ENCODE data around the gene PRR7. TPM values are rescaled to one million over a fixed set of nuclear protein-coding genes. Genes with fewer than 3 reads are reported as not detected.

Gene PRR7
- total RNA-seq, 2 experiments from 2014 or later, result 23.3 to 23.5 TPM

DNA sequence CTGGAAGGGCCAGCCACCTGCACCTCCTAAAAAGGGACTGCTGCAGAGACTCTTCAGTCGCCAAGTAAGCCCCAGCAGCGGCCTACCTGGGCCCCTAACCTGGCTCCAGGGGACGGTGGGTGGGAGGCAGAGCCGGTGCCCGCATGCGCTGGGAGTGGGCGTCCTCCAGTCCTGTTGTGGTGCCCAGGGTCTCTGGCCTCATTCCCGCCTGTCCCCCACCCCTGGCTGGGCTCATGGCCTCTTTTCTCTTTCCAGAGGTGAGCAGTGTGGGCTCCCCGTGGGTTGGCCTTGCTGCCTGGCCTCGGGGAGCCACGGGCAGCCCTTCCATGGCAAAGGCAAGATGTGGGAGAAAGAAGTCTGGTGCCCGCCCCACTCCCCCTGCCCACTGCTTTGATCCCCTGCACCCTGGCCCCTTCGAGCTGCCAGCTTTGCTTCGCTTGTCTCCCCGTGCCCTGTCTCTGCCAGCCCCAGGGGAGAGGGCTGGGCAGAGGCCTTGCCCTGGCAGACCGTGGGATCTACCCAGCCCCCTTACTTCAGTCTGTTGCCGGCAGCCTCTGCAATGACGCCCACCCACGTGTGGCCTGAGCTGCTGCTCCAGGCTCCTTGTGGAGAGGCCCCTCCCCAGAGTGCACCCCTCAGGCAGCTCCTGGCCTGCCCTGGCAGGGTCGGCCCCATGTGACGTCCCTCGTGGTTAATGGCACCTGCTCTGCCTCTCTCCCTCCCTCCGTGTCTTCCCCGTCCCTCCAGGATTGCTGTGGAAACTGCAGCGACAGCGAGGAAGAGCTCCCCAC, 5.4 kb upstream of the PRR7 start:
- ChIA-PET CTCF (interaction anchor here (1.3 to 7.7 kb wide), 3 partner anchors 10 to 38 kb away, joined by 5 to 61 read pairs (median 39); no protein-coding TSS in a partner anchor), POLR2A (interaction anchor here (0.7 to 15.3 kb wide), 6 partner anchors 8 to 57 kb away, joined by 3 to 661 read pairs (median 12); partner anchors contain the start of gene GRK6)
- Histone ChIP-seq H3K4me1 (ENCODE audit: insufficient read depth, low read length) (peaks cover 98% of the 10 kb centered on the region), H3K9me3 (ENCODE audit: control insufficient read depth in 1 of 2, insufficient read depth in 1 of 2, low read length in 2 of 2) (no peaks in the 10 kb centered on the region), H3K36me3 (ENCODE audit: insufficient read depth, low read length) (peaks cover 65% of the 10 kb centered on the region), H3K4me3 (ENCODE audit: low read length) (no peak overlapping the region), H3K27ac (ENCODE audit: low read depth in 1 of 2, low read length in 2 of 2) (peak overlapping the region; percentile 78 to 87), H3K27me3 (ENCODE audit: control insufficient read depth in 1 of 2, insufficient read depth in 2 of 2, low read length in 2 of 2) (no peaks in the 10 kb centered on the region)
- TF ChIP-seq, protein P1, sequence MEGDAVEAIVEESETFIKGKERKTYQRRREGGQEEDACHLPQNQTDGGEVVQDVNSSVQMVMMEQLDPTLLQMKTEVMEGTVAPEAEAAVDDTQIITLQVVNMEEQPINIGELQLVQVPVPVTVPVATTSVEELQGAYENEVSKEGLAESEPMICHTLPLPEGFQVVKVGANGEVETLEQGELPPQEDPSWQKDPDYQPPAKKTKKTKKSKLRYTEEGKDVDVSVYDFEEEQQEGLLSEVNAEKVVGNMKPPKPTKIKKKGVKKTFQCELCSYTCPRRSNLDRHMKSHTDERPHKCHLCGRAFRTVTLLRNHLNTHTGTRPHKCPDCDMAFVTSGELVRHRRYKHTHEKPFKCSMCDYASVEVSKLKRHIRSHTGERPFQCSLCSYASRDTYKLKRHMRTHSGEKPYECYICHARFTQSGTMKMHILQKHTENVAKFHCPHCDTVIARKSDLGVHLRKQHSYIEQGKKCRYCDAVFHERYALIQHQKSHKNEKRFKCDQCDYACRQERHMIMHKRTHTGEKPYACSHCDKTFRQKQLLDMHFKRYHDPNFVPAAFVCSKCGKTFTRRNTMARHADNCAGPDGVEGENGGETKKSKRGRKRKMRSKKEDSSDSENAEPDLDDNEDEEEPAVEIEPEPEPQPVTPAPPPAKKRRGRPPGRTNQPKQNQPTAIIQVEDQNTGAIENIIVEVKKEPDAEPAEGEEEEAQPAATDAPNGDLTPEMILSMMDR (IDR thresholded peaks at IDR 0.05), result no peak
- Mint-ChIP-seq H3K4me3 (no peak overlapping the region), H3K36me3 (ENCODE audit: low read depth) (peaks cover 82% of the 10 kb centered on the region), H3K27ac (peak overlapping the region; percentile 88), H3K4me1 (ENCODE audit: low read depth) (peaks cover 75% of the 10 kb centered on the region), H3K27me3 (no peaks in the 10 kb centered on the region), H3K9me3 (no peaks in the 10 kb centered on the region)
- DNase-seq, result peak in 1 of 14 experiments; percentile 19
- no peak for ATAC-seq (ENCODE audit: poor library complexity)
- intact Hi-C loops (cut with DNase I, micrococcal nuclease), result no loop called here

DNA sequence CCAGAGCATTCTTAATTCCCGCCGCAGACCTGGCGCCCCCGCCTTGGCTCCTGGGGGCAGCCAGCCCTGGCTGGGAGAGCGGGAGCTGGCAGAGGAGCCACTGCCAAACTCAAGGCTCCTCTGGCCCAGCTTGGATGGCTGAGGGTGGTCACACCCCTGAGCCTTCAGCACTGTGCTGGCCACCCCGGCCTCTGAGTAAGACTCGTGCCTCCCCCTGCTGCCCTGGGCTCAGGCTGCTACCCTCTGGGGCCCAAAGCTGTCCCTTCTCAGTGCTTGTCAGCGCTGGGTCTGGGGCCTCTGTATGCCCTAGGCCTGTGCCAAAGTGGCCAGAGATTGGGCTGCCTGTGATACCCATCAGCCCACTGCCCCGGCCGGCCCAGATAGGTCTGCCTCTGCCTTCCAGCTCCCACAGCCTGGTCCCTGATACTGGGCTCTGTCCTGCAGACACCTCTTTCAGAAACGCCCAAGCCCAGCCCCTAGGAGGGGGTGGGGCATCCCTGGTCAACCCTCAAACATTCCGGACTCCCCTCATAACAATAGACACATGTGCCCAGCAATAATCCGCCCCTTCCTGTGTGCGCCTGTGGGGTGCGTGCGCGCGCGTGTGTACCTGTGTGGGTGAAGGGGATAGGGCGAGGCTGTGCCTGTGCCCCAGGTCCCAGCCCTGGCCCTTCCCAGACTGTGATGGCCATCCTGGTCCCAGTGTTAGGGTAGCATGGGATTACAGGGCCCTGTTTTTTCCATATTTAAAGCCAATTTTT, 4.4 kb upstream of the PRR7 start:
- no peaks in the 10 kb centered on the region for H3K27me3 ChIP-seq (ENCODE audit: control insufficient read depth in 1 of 2, insufficient read depth in 2 of 2, low read length in 2 of 2)
- Mint-ChIP-seq H3K36me3 (ENCODE audit: low read depth) (peaks cover 71% of the 10 kb centered on the region), H3K27me3 (no peaks in the 10 kb centered on the region), H3K4me3 (peak overlapping the region; percentile 12), H3K4me1 (ENCODE audit: low read depth) (peaks cover 66% of the 10 kb centered on the region), H3K9me3 (no peaks in the 10 kb centered on the region), H3K27ac (peak overlapping the region; percentile 88)
- DNase-seq, result peak in 1 of 14 experiments; percentile 20
- H3K4me3 ChIP-seq (ENCODE audit: low read length), result no peak overlapping the region
- no peaks in the 10 kb centered on the region for H3K9me3 ChIP-seq (ENCODE audit: control insufficient read depth in 1 of 2, insufficient read depth in 1 of 2, low read length in 2 of 2)
- TF ChIP-seq, protein P1 (IDR thresholded peaks at IDR 0.05), result no peak
- ChIA-PET POLR2A (interaction anchor here (0.7 to 15.3 kb wide), 4 partner anchors 12 to 39 kb away, joined by 4 to 661 read pairs (median 260); partner anchors contain the start of genes F12, GRK6 and PFN3), CTCF (interaction anchor here (1.3 to 16.6 kb wide), 3 partner anchors 11 to 37 kb away, joined by 5 to 352 read pairs (median 61); partner anchors contain the start of genes F12 and PFN3)
- peaks cover 92% of the 10 kb centered on the region for H3K4me1 ChIP-seq (ENCODE audit: insufficient read depth, low read length)
- peak overlapping the region in 1 of 2 donors; percentile 78 for H3K27ac ChIP-seq (ENCODE audit: low read depth in 1 of 2, low read length in 2 of 2)
- peaks cover 56% of the 10 kb centered on the region for H3K36me3 ChIP-seq (ENCODE audit: insufficient read depth, low read length)
- intact Hi-C loops (cut with DNase I, micrococcal nuclease), result no loop called here
- ATAC-seq (ENCODE audit: poor library complexity), result no peak
